ENCODE measurements around the gene BICRA.
A peak's percentile ranks its signal among the peaks of the same experiment; 100 is the strongest.

Gene BICRA

DNA sequence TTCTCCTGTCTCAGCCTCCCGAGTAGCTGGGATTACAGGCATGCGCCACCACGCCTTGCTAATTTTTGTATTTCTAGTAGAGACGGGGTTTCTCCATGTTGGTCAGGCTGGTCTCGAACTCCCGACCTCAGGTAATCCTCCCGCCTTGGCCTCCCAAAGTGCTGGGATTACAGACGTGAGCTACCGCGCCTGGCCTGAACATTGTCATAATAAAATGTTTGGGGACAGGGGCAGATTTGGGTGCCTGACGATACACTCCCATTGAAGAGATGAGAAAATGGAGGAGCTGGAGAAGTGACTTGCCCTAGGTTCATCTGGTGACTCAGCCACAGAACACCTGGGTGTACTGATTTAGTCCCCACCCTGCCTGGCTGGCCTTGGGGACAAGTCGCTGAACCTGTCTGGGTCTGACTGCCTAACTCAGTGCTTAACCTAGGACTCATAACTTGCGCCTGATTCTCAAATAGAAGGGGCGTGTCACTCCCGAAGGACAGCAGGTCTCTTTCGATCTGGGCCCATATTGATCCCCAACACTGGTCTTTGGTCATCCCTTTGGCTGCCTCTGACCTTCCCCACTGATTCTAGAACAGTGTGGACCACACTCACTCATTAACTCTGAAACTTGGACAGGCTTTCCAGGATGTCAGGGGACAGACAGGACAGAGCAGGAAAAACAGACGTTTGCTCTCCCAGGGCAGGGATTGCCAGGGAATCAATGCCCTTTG is 7.6 kb upstream of the BICRA start:
- DNase-seq, result no peak

DNA sequence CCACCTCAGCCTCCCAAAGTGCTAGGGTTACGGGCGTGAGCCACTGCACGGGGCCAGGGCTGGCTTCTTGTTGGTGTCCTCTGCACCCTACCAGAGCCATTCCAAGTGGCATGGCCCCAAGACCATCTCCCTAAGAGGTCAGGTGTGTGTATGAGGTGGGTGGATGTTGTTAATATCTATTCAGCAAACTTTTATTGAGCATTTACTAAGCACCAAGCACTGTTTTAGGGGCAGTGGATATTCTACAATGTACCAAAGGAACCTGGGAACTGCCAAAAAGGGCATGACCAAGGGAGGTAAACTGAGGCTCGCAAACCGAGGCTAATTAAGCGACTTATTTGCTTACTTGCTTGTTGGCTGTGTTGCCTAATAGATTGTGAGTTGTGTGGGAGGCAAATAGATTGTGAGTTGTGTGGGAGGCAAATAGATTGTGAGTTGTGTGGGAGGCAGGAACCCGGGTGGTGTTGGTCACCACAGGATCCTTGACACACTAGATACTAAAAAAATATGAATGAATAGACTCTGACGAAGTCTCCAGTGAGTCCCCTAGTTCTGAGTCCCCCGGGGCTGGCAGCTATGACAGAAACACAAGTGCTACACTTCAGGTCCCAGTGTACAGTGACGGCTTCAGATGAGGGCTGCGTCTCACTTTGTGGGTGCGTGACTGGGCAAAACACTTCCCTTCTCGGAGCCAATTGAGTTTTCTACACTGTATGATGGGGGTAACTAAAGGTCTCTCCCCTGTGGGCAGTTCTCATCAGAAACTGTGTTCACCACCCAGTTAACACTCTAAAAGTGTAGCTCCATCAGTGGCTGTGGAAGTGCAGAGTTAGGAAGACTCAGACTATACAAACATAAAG is 5.0 kb upstream of the BICRA start:
- DNase-seq, result no peak

DNA sequence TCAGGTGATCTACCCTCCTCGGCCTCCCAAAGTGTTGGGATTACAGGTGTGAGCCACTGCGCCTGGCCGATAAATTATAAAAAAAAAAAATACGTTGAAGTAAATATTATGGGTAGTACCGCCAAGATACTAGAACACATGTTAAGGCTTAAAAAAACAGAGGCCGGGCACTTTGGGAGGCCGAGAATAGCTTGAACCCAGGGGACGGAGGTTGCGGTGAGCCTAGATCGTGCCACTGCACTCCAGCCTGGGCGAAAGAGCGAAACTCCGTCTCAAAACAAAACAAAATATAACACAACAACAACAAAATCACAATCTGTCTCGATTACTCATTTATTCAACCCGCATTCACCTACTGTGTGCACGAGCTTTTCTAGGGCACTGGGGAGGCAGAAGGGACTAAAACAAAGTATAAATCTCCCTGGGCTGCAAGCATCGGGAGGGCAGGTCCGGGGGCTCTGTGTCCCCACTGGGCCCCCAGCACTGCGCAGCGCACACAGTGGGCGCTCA is 1.3 kb upstream of the BICRA start:
- DNase-seq, result no peak

DNA sequence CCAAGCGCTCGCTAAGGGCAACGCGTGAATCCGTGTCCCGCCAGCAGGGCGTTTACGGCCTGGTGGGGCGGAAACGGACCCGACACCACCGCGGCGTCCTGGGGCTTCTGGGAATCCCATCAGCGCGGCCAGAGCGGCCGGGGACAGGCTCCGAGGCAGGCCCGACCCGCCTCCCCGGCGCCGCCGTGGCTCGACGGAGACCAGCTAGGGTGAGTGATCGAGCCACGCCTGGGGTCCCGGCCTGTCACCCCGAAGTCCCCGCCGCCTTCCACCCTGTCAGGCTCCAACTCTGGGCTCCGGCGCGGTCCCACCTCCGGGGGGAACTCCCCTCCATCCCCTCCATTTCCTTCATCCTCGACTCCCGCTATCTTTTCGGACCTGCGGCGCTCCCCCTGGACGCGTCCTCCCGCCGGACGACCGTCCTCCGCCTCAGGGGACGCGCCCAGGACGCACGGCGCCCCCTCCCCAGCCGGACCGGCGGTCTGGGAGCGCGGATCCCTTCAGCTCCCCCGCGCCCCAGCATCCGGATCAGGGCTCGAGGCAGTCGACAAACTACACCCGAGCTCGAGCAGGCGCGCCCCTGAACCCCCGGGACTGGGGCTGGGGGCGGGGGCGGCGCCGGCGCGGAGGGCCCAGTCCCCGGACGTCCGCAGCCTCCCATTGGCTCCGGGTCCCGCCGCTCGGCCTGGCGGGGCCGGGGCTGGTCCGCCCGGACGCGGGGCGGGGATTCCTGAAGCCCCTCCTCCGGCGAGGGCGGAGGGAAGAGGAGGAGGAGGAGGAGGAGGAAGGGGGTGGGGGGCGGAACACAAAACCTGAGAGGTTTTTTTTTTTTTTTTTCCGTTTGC is 638 bp upstream of the BICRA start:
- peak; percentile 98 for DNase-seq

GRCh38 chr19:47609906-47610894 is 1.3 kb downstream of the BICRA start:
- peak; percentile 60 for DNase-seq

- no peak for DNase-seq
Observed at GRCh38 chr19:47610902-47611301, 2.0 kb downstream of the BICRA start.

GRCh38 chr19:47613165-47614020 is 4.5 kb downstream of the BICRA start:
- DNase-seq, result no peak

GRCh38 chr19:47614021-47614295 is 5.0 kb downstream of the BICRA start:
- no peak for DNase-seq

- DNase-seq, result no peak
Observed at GRCh38 chr19:47614559-47614958, 5.6 kb downstream of the BICRA start.

DNA sequence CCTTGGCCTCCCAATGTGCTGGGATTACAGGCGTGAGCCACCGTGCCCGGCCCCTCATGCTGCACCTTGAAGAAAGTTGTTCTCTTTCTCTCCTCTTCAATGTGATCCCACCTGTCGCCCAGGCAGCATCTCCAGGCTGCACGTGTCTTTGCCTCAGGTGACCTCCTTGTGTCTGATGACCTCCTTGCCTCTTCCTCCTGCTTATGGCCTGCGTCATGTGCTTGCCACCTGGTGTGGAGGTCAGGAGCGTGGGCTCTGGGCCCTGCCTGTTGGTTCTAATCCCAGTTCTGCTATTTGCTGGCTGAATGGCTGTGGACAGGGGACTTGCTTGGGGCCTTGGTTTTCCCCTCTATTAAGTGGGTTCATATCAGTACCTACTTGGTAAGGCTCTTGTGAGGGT is 6.3 kb downstream of the BICRA start:
- no peak for DNase-seq

DNA sequence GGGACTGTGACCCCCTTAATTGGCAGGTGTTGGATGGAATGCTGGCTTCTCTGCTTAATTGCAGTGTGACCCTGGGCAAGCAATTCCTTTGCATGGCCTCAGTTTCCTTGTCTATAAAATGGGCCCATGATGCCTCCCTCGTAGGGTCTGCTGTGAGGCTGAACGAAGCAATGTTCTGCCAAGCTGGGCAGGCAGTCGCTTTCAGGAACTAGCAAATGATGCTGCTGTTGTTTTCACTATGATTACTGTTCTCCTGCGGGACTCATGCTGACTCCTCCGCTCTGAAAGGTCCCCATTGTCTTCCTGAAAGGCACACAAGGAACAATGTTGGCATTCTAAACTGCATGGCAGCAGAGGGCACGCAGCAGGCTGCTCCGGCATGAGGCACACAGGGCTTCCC is 6.8 kb downstream of the BICRA start:
- no peak for DNase-seq

DNA sequence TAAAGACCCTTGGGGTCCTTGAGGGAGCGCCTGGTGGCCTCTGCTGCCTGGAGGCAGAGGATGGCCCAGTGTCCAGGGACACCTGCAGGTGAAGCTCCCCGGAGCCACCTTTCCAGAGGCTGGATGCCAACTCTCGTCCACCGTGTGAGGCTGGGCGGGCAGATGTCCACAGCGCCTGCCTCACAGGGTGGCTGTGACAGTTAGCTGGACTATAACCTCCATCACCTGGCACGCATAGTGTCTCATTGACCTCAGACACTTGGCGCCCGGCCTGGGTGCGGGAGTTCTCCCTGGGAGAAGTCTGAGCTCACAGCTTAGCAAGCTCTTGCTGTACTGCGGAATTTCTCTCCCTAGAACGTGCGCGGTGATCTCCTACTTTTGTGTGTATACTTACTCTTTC is 9.8 kb downstream of the BICRA start:
- no peak for DNase-seq

GRCh38 chr19:47619763-47620162 is 10.8 kb downstream of the BICRA start:
- DNase-seq, result no peak

DNA sequence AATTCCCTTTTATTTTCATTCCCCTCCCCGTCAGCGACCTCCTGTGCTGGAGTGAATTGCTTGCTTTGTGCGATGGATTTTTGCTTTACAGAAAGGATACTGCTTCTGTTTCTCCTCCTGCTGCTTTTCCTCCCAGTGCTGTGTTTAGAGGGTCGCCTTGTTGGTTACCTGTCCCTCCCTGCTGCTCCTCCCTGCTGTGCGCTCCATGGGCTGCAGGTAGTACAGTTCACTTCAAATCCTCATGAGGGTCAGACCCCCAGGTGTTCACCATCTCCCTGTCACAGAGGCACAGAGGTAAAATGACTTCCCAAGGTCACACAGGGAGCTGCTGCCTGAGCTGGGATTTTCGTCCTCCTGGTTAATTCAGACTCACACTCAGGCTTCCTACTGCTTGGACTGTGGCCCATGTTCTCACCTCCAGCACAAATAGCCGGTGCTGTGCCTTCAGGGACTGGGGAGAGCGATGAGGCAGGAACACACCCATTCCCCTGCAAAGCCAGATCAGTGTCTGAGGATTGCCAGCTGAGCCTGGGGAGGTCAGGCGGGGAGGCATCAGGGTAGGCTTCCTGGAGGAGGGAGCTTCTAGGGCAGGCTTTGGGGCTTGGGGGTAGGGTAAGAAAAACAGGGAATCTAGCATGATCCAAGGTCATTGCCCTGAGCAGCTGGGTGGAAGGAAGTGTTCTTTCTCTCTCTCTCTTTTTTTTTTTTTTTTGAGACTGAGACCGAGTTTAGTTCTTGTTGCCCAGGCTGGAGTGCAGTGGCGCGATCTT is 14.4 kb downstream of the BICRA start:
- no peak for DNase-seq

- no peak for DNase-seq
Observed at GRCh38 chr19:47623921-47624391, 15.0 kb downstream of the BICRA start.

GRCh38 chr19:47625650-47626049 is 16.7 kb downstream of the BICRA start:
- DNase-seq, result no peak

DNA sequence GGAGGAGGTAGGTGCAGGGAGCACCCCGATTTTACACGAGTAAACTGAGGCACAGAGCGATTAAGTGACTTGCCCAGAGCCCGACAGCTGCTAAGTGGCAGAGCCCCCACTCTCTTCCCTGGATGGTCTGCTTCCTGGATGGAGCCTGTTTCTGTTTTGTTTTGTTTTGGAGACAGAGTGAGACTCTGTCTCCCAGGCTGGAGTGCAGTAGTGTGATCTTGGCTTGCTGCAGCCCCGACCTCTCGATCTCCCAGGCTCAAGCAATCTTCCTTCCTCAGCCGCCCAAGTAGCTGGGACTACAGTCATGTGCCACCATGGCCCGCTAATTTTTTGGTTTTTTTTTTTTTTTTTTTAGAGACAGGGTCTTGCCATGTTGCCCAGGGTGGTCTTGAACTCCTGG is 17.3 kb downstream of the BICRA start:
- DNase-seq, result no peak

- no peak for DNase-seq
Observed at GRCh38 chr19:47628078-47628771, 19.3 kb downstream of the BICRA start.

DNA sequence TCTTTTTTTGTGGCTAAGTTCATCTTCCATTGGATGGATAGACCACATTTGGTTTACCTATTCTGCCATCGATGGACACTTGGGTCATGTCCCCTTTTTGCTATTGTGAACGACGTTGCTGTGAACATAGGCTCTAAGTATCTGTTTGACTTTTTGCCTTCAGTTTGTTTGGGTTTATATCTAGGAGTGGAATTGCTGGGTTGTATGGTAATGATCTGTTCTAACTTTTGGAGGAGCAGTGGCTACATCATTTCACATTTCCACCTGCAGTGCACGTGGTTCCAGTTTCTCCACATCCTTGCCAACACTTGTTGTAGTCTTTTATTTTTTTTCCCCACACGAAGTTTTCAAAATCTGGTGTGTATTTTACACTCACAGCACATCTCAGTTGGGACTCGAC is 21.7 kb downstream of the BICRA start:
- DNase-seq, result no peak

Data from activated CD4-positive, alpha-beta T cell treated with anti-CD3 and anti-CD28 coated beads, Interleukin-2, Interleukin-6, amounts not matched to agents 100 ng/mL and 50 ng/mL, durations not matched to agents 16 hours and 8 hours (primary cell).